Activated naive CD4-positive, alpha-beta T cell treated with anti-CD3 and anti-CD28 coated beads, Interleukin-2, amount 50 U/mL, for 24 hours (primary cell): ENCODE results near the gene PLEKHJ1.
A peak's percentile ranks its signal among the peaks of the same experiment; 100 is the strongest.

Source experiments
- H3K27ac Mint-ChIP-seq: one replicate; pipeline ENCODE4 v1.8.0; 2021; ENCODE audit warnings: mild to moderate bottlenecking, mixed read lengths
- H3K27me3 Mint-ChIP-seq: one replicate; pipeline ENCODE4 v1.8.0; 2021; ENCODE audit warnings: mixed read lengths
- H3K36me3 Mint-ChIP-seq: one replicate; pipeline ENCODE4 v1.8.0; 2021; ENCODE audit warnings: mixed read lengths
- H3K4me1 Mint-ChIP-seq: one replicate; pipeline ENCODE4 v1.8.0; 2021; ENCODE audit warnings: mixed read lengths
- H3K4me3 Mint-ChIP-seq: one replicate; pipeline ENCODE4 v1.8.0; 2021; ENCODE audit warnings: mild to moderate bottlenecking, mixed read lengths
- H3K9me3 Mint-ChIP-seq: one replicate; pipeline ENCODE4 v1.8.0; 2021; ENCODE audit warnings: mixed read lengths

The PLEKHJ1 gene

DNA sequence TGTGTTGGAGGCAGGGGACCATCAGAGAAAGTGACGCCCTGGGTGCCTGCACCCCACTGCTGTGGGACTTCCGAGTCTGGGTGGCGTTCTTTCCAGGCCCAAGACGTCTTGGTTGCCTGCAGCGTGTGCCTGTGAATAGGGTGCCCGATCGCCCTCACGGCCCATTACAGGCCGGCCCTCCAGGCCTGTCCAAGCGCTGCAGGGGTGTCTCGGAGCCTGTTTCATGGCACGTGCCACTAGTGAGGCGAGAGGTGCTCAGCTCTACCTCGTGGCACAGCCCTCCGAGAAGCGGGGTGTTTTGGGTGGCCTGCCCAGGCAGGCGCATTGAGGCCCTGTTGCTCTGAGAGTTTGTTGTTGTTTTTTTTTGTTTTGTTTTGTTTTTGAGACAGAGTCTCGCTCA, 42.3 kb downstream of the PLEKHJ1 start:
- H3K9me3 Mint-ChIP-seq, result no peaks in the 10 kb centered on the region
- H3K27me3 Mint-ChIP-seq, result no peaks in the 10 kb centered on the region
- peaks cover 3% of the 10 kb centered on the region for H3K36me3 Mint-ChIP-seq
- H3K4me3 Mint-ChIP-seq, result no peak overlapping the region
- no peak overlapping the region for H3K27ac Mint-ChIP-seq
- peaks cover 2% of the 10 kb centered on the region for H3K4me1 Mint-ChIP-seq

- Mint-ChIP-seq H3K27ac (no peak overlapping the region), H3K27me3 (no peaks in the 10 kb centered on the region), H3K4me1 (no peaks in the 10 kb centered on the region), H3K9me3 (no peaks in the 10 kb centered on the region), H3K4me3 (no peak overlapping the region), H3K36me3 (peaks cover 3% of the 10 kb centered on the region)
Measured at GRCh38 chr19:2192862-2193261, 43.3 kb downstream of the PLEKHJ1 start.

DNA sequence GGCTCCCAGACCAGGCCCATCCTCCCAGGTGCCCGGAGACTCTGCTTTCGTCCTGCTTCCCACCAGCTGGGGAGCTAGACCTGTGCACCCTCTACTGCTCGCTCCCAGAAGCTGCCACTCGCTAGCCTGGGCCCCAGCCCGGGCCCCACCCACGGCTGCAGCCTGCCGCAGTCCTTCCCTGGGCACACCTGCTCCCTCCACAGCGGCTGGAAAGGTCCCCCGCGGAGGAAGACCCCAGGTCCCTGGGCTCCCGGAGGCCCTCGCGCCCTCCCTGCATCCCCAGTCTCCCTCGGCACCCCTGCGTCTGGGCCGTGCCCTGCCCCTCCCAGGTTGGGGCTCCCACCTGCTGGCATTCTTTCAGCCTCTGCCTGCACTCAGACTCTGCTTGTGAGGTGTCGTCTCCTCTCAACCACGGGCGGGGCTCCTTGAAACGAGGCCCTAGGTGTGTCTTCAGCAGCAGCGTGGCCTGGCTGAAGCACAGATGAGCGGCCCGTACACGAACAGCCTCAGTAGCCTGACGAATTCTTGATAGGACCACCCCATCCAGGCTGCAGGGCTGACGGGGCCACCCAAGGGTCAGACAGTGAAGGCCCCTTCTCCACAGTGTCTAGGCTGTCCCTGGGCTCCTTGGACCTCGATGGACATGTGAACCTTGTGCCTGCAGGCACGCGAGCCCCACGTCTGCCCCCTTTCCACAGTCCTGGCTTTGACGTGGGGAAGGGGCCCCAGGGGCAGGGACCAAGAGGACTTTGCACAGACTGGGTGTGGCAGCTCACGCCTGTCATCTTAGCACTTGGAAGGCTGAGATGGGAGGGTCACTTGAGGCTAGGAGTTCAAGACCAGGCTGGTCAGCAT, 44.4 kb downstream of the PLEKHJ1 start:
- peaks cover 3% of the 10 kb centered on the region for H3K36me3 Mint-ChIP-seq
- H3K4me1 Mint-ChIP-seq, result no peaks in the 10 kb centered on the region
- H3K9me3 Mint-ChIP-seq, result no peaks in the 10 kb centered on the region
- no peaks in the 10 kb centered on the region for H3K27me3 Mint-ChIP-seq
- no peak overlapping the region for H3K4me3 Mint-ChIP-seq
- no peak overlapping the region for H3K27ac Mint-ChIP-seq

- Mint-ChIP-seq H3K27me3 (no peaks in the 10 kb centered on the region), H3K36me3 (peaks cover 3% of the 10 kb centered on the region), H3K27ac (no peak overlapping the region), H3K4me1 (no peaks in the 10 kb centered on the region), H3K4me3 (no peak overlapping the region), H3K9me3 (no peaks in the 10 kb centered on the region)
Measured at GRCh38 chr19:2190848-2191455, 45.2 kb downstream of the PLEKHJ1 start.

DNA sequence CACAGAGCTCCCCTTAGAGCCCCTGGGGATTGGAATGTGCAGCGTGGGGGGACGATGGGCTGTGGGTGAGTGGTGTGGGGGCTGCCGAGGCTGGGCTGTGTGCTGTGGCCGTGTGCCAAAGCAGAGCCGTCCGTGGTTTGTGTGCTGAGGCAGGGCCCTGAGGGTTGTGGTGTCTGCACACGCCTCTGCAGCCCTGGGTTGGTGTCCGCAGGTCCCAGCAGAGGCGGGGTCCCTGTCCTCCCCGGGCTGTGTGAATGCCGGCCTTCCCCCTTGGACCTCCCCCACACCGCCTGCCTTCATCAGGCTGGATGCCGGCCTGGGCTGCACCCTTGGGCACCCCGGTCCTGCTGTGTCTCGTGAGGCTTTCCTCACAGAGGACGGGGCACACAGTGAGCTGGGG, 46.2 kb downstream of the PLEKHJ1 start:
- peaks cover 3% of the 10 kb centered on the region for H3K4me1 Mint-ChIP-seq
- H3K4me3 Mint-ChIP-seq, result no peak overlapping the region
- H3K9me3 Mint-ChIP-seq, result no peaks in the 10 kb centered on the region
- H3K36me3 Mint-ChIP-seq, result peaks cover 3% of the 10 kb centered on the region
- no peak overlapping the region for H3K27ac Mint-ChIP-seq
- no peaks in the 10 kb centered on the region for H3K27me3 Mint-ChIP-seq

DNA sequence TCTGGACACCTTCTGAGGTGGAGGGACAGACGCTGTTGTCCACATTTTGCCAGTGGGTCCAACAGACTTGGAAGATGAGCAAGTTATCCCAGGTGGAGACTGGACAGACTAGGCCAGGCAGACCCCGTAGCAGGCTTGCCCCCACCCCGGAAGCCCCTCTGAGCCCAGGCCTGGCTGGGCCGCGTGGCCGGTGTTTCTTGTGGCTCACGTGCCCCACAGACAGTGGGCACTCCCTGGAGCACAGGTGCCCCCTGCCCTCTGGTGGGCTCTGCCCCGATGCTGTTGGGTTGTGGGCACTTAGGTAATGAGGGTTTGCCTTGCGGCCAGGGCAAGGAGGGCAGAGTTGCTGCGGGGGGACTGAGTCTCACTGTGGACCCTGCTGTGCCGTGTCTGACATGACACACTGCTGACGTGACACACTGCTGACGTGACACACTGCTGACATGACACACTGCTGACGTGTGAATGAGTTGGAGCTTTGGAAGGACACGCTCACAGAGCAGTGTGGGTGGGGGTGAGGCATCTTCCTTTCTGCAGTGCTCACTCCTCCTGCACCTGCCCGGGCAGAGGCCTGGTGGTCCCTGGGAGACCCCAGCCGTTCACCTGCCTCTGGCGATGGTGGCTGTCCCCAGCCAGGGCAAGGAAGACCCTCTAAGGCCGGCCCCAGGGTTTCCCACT, 47.3 kb downstream of the PLEKHJ1 start:
- H3K4me3 Mint-ChIP-seq, result no peak overlapping the region

GRCh38 chr19:2187159-2187558, 49.0 kb downstream of the PLEKHJ1 start:
- Mint-ChIP-seq H3K27me3 (no peaks in the 10 kb centered on the region), H3K36me3 (no peaks in the 10 kb centered on the region), H3K4me1 (peaks cover 6% of the 10 kb centered on the region), H3K27ac (peak overlapping the region; percentile 17), H3K4me3 (no peak overlapping the region), H3K9me3 (no peaks in the 10 kb centered on the region)

More for the DNA sequence above, 47.3 kb downstream of the PLEKHJ1 start:
- Mint-ChIP-seq H3K4me1 (peaks cover 6% of the 10 kb centered on the region), H3K27me3 (no peaks in the 10 kb centered on the region), H3K27ac (no peak overlapping the region), H3K36me3 (peaks cover 3% of the 10 kb centered on the region), H3K9me3 (no peaks in the 10 kb centered on the region)

DNA sequence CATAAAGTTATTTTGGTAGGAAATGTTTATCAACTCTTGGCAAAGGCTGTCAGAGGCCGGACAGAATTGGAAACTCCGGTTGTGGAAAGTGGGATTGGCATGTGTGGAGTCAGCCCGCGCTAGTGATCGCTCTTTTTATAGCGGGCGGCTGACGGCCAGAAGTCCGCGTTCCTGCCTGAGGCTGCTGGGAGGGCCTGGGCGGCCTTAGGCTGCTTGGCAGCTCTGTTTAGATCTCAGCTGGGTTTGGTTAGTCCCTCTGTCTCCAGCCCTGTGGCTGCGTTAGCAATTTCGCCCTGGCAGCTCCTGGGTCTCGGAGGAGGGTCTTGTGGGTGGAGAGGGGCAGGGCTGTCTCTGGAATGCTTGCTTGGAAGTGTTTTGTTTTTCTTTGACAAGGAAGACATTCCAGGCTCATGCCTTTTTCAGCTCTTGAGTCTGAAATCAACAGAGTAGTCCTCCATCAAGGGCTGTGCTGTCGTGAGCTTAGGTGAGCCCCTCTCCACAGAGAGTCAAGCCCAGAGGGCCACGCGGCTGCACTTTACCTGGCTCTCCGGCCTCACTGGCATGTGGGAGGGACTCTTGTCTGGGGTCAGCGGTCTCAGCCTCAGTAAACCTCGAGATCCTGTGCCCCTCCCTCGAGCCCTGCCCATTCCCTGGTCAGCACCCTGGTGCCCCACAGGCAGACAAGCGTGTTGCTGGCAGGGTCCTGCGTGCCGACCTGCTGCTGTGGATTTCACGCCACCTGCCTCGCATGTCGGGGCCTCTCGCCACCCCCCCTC, 49.9 kb downstream of the PLEKHJ1 start:
- no peaks in the 10 kb centered on the region for H3K36me3 Mint-ChIP-seq
- no peaks in the 10 kb centered on the region for H3K27me3 Mint-ChIP-seq
- no peak overlapping the region for H3K4me3 Mint-ChIP-seq
- no peak overlapping the region for H3K27ac Mint-ChIP-seq
- H3K4me1 Mint-ChIP-seq, result peaks cover 6% of the 10 kb centered on the region
- no peaks in the 10 kb centered on the region for H3K9me3 Mint-ChIP-seq

DNA sequence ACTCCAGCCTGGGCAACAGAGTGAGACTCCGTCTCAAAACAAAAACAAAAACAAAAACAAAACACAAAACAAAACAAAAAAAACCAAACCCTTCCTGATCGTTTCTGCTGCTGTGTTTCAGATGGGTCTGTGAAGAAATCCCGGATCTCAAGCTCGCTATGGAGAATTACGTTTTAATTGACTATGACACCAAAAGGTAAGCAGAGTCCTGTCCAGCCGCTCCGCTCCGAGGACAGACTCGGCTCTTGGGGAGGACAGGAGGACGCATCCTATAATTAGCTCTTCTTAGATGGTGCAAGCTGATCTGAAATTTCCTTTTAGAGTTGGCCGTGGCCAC, 50.4 kb downstream of the PLEKHJ1 start:
- H3K27ac Mint-ChIP-seq, result no peak overlapping the region

DNA sequence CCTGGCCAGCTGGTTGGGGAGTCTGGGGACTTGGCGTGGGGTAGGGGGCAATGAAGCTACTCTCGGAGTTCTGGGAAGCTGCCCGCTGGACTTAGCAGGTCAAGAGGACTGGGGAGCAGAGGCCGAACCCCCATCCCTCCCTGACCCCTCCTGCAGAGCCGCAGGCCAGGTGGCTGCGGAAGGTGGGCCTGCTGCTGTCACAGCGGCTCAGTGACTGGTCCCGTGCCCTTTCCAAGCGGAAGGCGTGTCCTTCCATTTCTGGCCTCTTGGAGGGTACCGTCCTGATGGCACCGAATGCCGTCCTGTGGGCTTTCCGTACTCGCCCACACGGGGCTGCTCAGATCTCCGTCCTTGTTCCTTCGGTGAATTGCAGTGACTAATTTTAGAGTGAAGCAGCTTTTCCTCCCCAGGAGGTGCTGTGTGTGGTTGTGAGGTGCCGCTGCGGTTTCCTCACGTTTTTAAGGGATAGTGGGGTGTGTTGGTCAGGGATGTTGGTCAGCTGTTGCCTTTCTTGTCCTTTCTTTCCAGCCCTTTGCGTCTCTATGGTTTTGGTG, 51.6 kb downstream of the PLEKHJ1 start:
- no peaks in the 10 kb centered on the region for H3K27me3 Mint-ChIP-seq
- no peak overlapping the region for H3K27ac Mint-ChIP-seq
- H3K4me1 Mint-ChIP-seq, result peaks cover 17% of the 10 kb centered on the region
- peaks cover 2% of the 10 kb centered on the region for H3K36me3 Mint-ChIP-seq
- no peaks in the 10 kb centered on the region for H3K9me3 Mint-ChIP-seq
- no peak overlapping the region for H3K4me3 Mint-ChIP-seq

More for the DNA sequence above, 50.4 kb downstream of the PLEKHJ1 start:
- H3K9me3 Mint-ChIP-seq, result no peaks in the 10 kb centered on the region
- peaks cover 6% of the 10 kb centered on the region for H3K4me1 Mint-ChIP-seq
- no peaks in the 10 kb centered on the region for H3K27me3 Mint-ChIP-seq
- no peak overlapping the region for H3K4me3 Mint-ChIP-seq
- no peaks in the 10 kb centered on the region for H3K36me3 Mint-ChIP-seq
